ENCODE data around the gene CBFA2T3.

The CBFA2T3 gene

GRCh38 chr16:88876942-88877526 lies 100.0 kb downstream of the CBFA2T3 start:
- no peak for TF ChIP-seq SIN3A (IDR thresholded peaks at IDR 0.05; ENCODE audit: borderline replicate concordance, insufficient read depth, low read length)
- no peak for TF ChIP-seq FOXP2 (optimal IDR thresholded peaks at IDR 0.05; ENCODE audit: borderline replicate concordance, extremely low read depth, extremely low read length, insufficient read depth)
- no peak for TF ChIP-seq TAF1 (IDR thresholded peaks at IDR 0.05; ENCODE audit: borderline replicate concordance, insufficient read depth, low read length)
- no peak for TF ChIP-seq REST (IDR thresholded peaks at IDR 0.05; ENCODE audit: insufficient read depth in 1 of 2, low read depth in 2 of 2, low read length in 2 of 2)
- no peak for TF ChIP-seq POLR2AphosphoS5 (IDR thresholded peaks at IDR 0.05; ENCODE audit: low read depth, low read length)

GRCh38 chr16:88875703-88876234 lies 101.2 kb downstream of the CBFA2T3 start:
- TF ChIP-seq REST (IDR thresholded peaks at IDR 0.05; ENCODE audit: insufficient read depth in 1 of 2, low read depth in 2 of 2, low read length in 2 of 2), result no peak
- no peak for TF ChIP-seq SIN3A (IDR thresholded peaks at IDR 0.05; ENCODE audit: borderline replicate concordance, insufficient read depth, low read length)
- no peak for TF ChIP-seq FOXP2 (optimal IDR thresholded peaks at IDR 0.05; ENCODE audit: borderline replicate concordance, extremely low read depth, extremely low read length, insufficient read depth)
- no peak for TF ChIP-seq POLR2AphosphoS5 (IDR thresholded peaks at IDR 0.05; ENCODE audit: low read depth, low read length)
- no peak for TF ChIP-seq TAF1 (IDR thresholded peaks at IDR 0.05; ENCODE audit: borderline replicate concordance, insufficient read depth, low read length)

- TF ChIP-seq POLR2AphosphoS5 (IDR thresholded peaks at IDR 0.05; ENCODE audit: low read depth, low read length) (no peak), REST (IDR thresholded peaks at IDR 0.05; ENCODE audit: insufficient read depth in 1 of 2, low read depth in 2 of 2, low read length in 2 of 2) (no peak), TAF1 (IDR thresholded peaks at IDR 0.05; ENCODE audit: borderline replicate concordance, insufficient read depth, low read length) (no peak), FOXP2 (optimal IDR thresholded peaks at IDR 0.05; ENCODE audit: borderline replicate concordance, extremely low read depth, extremely low read length, insufficient read depth) (no peak), SIN3A (IDR thresholded peaks at IDR 0.05; ENCODE audit: borderline replicate concordance, insufficient read depth, low read length) (no peak)
Observed at GRCh38 chr16:88874938-88875599, 101.9 kb downstream of the CBFA2T3 start.

- TF ChIP-seq SIN3A (IDR thresholded peaks at IDR 0.05; ENCODE audit: borderline replicate concordance, insufficient read depth, low read length) (no peak), REST (IDR thresholded peaks at IDR 0.05; ENCODE audit: insufficient read depth in 1 of 2, low read depth in 2 of 2, low read length in 2 of 2) (no peak), TAF1 (IDR thresholded peaks at IDR 0.05; ENCODE audit: borderline replicate concordance, insufficient read depth, low read length) (no peak), POLR2AphosphoS5 (IDR thresholded peaks at IDR 0.05; ENCODE audit: low read depth, low read length) (no peak)
Observed at GRCh38 chr16:88872650-88873331, 104.2 kb downstream of the CBFA2T3 start.
